ENCODE measurements around the gene MPP4.

Gene MPP4

GRCh38 chr2:201628545-201628944 lies 69.9 kb downstream of the MPP4 start:
- no peak for DNase-seq (ENCODE audit: low read depth in 3 of 3)

GRCh38 chr2:201622306-201622970 lies 76.0 kb downstream of the MPP4 start:
- no peak for DNase-seq (ENCODE audit: low read depth in 3 of 3)

- no peak for DNase-seq (ENCODE audit: low read depth in 3 of 3)
These were observed 77.0 kb downstream of the MPP4 start for GRCh38 chr2:201621293-201621999.

GRCh38 chr2:201618744-201619662 lies 79.4 kb downstream of the MPP4 start:
- DNase-seq (ENCODE audit: low read depth in 3 of 3): no peak

- DNase-seq (ENCODE audit: low read depth in 3 of 3): no peak
These were observed 90.4 kb downstream of the MPP4 start for GRCh38 chr2:201608021-201608420.

- DNase-seq (ENCODE audit: low read depth in 3 of 3): no peak
These were observed 90.9 kb downstream of the MPP4 start for GRCh38 chr2:201607568-201607967.

GRCh38 chr2:201600906-201601305 lies 97.5 kb downstream of the MPP4 start:
- no peak for DNase-seq (ENCODE audit: low read depth in 3 of 3)

DNA sequence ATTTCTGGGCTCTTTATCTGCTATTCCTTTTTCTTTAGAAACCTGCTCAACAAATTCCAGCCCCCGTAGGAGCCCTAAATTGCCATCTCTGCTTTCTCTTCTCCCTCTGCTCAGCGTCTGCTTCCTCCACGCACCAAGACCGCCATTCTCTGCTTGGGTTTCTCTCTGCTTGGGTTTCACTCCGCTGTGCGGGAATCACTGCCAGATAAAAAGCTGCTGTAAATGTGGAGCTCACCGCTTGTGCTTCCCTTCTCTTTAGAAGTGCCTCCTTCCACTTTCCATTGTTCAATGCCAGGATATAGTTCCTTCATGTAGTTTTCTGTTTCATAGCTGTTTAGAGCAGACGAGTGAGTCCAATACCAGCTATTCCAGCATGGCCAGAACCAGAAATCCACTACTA lies 101.0 kb downstream of the MPP4 start:
- DNase-seq (ENCODE audit: low read depth in 3 of 3): no peak
